T47D (cell line): Measurements from ENCODE around the gene DGCR6L.
A peak's percentile ranks its signal among the peaks of the same experiment; 100 is the strongest.
"Not testable (repeated sequence)": the region's sequence is repeated elsewhere in the genome, so short reads cannot be mapped to it uniquely, and the experiment has no call there.

Experiments used
- DNase-seq, 2 experiments: peaks; one replicate each; pipeline versions ENCODE4 v3.0.0 to v3.0.0-alpha.2; 2011 to 2012; ENCODE audit warnings: low read depth in 1 of 2, low spot score in 1 of 2
- JUND ChIP-seq: IDR thresholded peaks from 2 replicates; pipeline ENCODE4 v1.6.1; 2012; ENCODE audit warnings: low read depth
- in situ Hi-C: cut with HindIII; loops from 2 replicates; pipeline ENCODE4 v1.10.0; 2016; ENCODE audit warnings: low sequenced_read_pairs, low pct_unique_long_range_greater_than_20kb

Gene DGCR6L

DNA sequence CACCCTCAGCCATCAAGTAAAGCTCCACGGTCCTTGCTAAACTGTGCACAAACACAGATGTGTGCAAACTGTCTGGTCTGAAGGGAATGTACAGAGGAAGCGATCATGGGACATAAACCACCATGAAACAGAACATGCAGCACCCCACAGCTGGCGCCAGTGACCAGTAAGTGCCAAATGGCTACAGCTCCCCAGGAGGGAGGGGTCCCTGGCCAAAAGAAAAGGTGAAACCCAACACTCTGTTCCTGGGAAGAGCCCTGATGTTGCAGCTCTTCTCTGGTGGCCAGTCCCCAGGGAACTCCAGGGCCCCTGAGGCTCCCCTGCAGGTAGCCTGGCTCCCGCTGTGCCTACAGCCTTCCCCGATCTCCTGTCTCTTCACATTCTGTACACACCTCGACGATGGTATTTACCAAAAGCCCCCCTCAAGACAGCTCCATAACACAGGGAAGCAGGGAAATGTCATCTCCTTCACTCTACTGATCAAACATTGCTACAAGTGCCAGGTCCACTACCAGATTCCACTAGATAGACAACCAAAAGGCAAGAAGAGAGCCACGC, 2.9 kb downstream of the DGCR6L start:
- in situ Hi-C loops, result no loop called here
- no peak for DNase-seq
- TF ChIP-seq JUND, result no peak

GRCh38 chr22:20316217-20316843, 3.5 kb downstream of the DGCR6L start:
- DNase-seq, result no peak
- no peak for TF ChIP-seq JUND
- in situ Hi-C loops, result no loop called here

GRCh38 chr22:20315337-20316216, 4.3 kb downstream of the DGCR6L start:
- no peak for DNase-seq
- in situ Hi-C loops, result no loop called here
- no peak for TF ChIP-seq JUND

DNA sequence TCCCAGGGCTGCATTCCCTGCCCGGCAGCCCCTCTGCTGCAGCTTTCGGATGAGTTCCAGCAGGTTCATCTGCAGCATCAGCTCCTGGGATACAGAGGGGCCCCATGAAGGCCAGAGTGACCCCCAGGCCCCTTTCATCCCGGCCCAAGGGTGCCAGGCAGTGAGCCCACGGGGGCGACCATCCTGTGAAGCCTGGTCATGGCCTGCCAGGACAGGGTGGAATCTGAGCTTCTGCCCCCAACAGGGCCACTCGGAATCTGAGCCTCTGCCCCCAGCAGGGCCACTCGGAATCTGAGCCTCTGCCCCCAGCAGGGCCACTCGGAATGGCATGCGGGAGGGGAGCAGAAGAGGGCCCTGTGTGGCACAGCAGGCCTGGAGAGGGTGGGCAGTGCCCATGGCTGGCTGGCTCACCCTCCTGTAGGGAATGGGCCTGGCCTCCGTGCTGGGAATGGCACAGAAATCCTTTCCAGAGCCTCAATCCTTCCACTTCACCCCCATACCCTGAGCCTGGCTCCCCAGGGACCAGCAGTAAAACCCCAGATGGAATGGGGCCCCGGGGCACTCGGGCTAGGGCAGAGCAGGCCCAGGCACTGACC, 5.0 kb downstream of the DGCR6L start:
- in situ Hi-C loops, DNase-seq: not testable (repeated sequence)

- in situ Hi-C loops, DNase-seq: not testable (repeated sequence)
Observed at GRCh38 chr22:20314206-20314605, 5.7 kb downstream of the DGCR6L start.

DNA sequence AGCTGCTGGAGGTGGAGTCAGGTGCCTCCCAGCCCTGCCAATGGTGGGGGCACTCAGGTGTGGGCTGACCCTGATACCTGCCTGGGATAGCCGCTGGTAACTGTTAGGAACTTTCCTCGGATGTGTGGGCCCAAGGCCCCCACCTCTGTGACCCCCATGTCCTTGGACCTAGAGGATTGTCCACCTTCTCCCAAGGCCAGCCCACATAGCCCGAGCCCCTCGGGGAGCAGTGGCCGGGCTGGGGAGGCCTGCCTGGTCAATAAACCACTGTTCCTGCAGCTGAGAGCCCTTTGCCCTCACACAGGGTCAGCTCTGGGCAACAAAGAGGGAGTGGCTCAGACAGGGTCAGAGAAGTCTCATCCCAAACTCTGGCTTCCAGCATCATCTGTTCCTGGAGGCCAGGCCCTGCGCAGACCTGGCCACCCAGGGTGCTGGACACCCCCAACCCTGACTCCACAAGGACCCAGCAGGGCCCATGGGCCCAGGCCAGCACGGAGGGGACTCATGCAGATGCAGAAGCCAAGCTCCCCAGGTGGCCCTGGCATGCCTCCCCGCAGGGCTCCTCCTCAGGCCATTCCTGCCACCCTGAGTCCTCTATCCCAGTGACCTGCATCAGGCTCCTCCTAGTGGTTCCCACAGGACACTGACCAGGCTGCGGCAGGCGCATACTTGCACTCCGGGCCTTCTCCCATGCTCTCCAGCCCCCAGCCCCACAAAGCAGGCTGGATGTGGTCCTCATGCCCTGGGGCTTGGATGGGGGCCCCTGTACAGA, 6.4 kb downstream of the DGCR6L start:
- in situ Hi-C loops, result not testable (repeated sequence)
- DNase-seq, result peak in 1 of 2 experiments; percentile 15

DNA sequence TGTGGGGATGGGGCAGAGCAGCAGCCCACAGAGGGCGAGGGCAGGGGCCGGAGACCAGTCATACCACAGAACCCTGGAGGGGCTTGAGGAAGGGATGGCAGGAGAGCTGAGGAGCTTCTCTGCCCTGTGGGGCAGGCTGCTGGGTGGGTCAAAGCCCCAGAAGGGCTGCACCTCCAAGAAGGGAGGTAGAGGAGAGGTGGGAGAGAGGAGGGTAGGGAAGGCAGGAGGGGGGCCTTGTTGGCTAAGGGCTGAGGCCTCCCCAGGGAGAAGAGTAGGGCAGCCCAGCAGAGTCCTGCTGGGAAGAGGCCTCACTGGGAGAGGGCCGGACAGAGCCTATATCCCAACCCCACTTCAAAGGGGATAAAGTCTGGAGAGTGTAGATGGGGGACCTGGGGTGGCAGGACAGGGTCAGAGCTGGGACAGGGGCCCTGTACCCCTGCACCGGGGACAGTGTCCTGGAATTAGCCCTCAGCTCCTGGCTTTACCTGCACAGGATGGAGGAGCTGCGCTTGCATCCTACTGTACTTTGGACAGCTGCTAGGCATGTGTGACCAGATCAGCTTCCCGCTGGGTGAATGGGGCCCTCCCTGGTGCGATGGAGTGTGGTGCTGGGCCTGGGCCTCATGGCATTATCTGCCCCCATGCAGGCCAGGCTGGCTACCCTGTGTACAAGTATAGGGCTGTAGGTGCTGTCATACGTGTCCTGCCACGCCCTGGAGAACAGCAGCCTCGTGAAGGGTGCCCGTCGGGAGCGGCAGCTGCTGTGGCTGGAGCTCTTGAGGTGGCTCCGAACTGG, 7.3 kb downstream of the DGCR6L start:
- in situ Hi-C loops, result no loop called here
- TF ChIP-seq JUND, result no peak
- DNase-seq, result no peak

GRCh38 chr22:20311249-20312062, 8.4 kb downstream of the DGCR6L start:
- DNase-seq, in situ Hi-C loops: not testable (repeated sequence)

DNA sequence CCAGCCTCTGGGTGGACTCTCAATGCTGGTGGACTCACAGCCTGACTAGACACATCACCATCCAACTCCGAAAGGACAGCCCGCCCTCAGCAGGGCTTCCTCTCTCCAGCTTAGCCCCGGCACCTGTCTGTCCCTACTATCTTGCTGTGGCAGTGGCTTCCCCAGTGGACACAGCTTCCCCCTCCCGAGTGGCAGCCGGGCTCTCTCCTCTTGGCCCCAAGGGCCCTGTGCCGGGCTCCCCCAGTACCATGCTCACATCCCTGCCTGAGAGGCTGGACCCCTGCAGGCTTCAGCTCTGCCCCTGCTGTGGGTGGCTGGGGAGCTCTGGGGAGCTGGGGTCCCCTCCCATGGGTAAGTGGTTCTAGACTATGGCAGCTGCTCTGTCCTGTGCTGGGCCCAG, 9.1 kb downstream of the DGCR6L start:
- in situ Hi-C loops, result not testable (repeated sequence)

GRCh38 chr22:20310180-20310579, 9.7 kb downstream of the DGCR6L start:
- DNase-seq, in situ Hi-C loops: not testable (repeated sequence)

More for the DNA sequence above, 9.1 kb downstream of the DGCR6L start:
- DNase-seq, result not testable (repeated sequence)

DNA sequence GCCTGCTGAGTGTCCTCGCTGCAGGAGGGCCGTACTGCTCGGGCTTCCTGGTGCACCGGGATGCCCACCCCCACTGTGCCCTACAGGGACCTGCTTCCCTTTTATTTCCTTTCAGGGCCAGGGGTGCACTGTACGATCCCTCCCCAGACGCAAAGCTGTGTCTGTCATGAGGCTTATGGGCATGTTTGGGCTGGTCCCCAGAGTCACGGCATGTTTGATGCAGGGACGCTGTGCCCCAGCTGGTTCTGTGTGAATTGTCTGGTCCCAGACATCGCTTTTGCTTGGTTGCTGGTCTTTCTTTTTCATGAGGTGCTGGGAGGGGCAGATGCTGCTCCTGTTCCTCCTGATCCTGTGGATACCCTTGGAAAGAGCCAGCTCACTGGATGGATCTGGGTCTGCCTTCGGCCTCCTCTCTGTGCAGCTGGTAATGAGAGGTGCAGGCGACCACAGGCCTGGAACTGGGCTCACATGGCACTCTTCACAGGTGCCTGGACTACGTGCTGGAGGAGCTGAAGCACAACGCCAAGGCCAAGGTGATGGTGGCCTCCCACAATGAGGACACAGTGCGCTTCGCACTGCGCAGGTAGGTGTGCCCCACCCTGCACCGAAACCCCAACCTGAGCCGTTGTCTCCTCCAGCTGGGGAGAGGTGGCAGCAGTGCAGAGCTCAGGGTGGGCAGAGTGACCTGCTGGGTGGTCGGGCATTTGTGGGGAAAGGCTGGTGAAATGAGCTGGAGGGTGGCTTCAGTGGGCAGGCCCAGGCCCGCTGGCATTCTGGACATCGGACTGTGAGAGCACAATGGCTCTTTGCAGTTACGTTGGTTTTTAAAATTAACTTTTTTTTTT, 10.8 kb downstream of the DGCR6L start:
- in situ Hi-C loops, DNase-seq: not testable (repeated sequence)

- DNase-seq, in situ Hi-C loops: not testable (repeated sequence)
Observed at GRCh38 chr22:20307448-20308447, 12.1 kb downstream of the DGCR6L start.

- DNase-seq, in situ Hi-C loops: not testable (repeated sequence)
Observed at GRCh38 chr22:20306646-20307447, 13.0 kb downstream of the DGCR6L start.
